Posterior vena cava (tissue), 2 donors: Measurements from ENCODE around the gene BTAF1. TPM values are rescaled to one million over a fixed set of nuclear protein-coding genes. Genes with fewer than 3 reads are reported as not detected.
"Not testable (repeated sequence)": the region's sequence is repeated elsewhere in the genome, so short reads cannot be mapped to it uniquely, and the experiment has no call there.

Experiments used
- DNase-seq: peaks from one replicate; pipeline ENCODE4 v3.0.0-alpha.2; 2020; ENCODE audit warnings: low spot score
- intact Hi-C, 2 donors: fragments of 100-400 bp; cut with DNase I; formaldehyde crosslinking; loops; one replicate each; pipeline versions ENCODE4 v1.14.1 to v1.14.2; 2022 to 2023
- total RNA-seq, 2 donors: library from RNA; stranded (reverse); fragmentation: NEBNext Ultra II Directional; extraction: Animal tissue kit (Norgen Biotek cat#: 25700); gene quantifications; one replicate each; pipeline ENCODE4 v1.2.1, GENCODE V29; 2021
- donor health status: DM: yes; HTN: yes; CAD: no.
- donor health status: DM: yes; HTN: yes; CAD: no.

BTAF1 gene
- total RNA-seq, 2 donors from 2014 or later: 29.4 to 31.1 TPM

GRCh38 chr10:91974960-91975359 lies 51.4 kb downstream of the BTAF1 start:
- intact Hi-C loops: no loop called here
- DNase-seq: no peak

- DNase-seq: no peak
- intact Hi-C loops: no loop called here
Observed at GRCh38 chr10:91975438-91975837, 51.9 kb downstream of the BTAF1 start.

GRCh38 chr10:91976317-91977051 lies 52.9 kb downstream of the BTAF1 start:
- intact Hi-C loops: no loop called here
- no peak for DNase-seq

GRCh38 chr10:91977491-91977890 lies 53.9 kb downstream of the BTAF1 start:
- intact Hi-C loops: no loop called here
- no peak for DNase-seq

- intact Hi-C loops: no loop called here
- DNase-seq: no peak
Observed at GRCh38 chr10:91978585-91978984, 55.0 kb downstream of the BTAF1 start.

- intact Hi-C loops: no loop called here
- no peak for DNase-seq
Observed at GRCh38 chr10:91980319-91980718, 56.7 kb downstream of the BTAF1 start.

GRCh38 chr10:91983416-91983815 lies 59.8 kb downstream of the BTAF1 start:
- intact Hi-C loops: no loop called here
- no peak for DNase-seq

- intact Hi-C loops: no loop called here
- no peak for DNase-seq
Observed at GRCh38 chr10:91987397-91988037, 63.9 kb downstream of the BTAF1 start.

GRCh38 chr10:91992031-91992430 lies 68.5 kb downstream of the BTAF1 start:
- intact Hi-C loops: no loop called here
- DNase-seq: no peak

- DNase-seq: no peak
- intact Hi-C loops: no loop called here
Observed at GRCh38 chr10:91996266-91996665, 72.7 kb downstream of the BTAF1 start.

- intact Hi-C loops: no loop called here
- no peak for DNase-seq
Observed at GRCh38 chr10:92001581-92001980, 78.0 kb downstream of the BTAF1 start.

- no peak for DNase-seq
- intact Hi-C loops: no loop called here
Observed at GRCh38 chr10:92001995-92002394, 78.4 kb downstream of the BTAF1 start.

- DNase-seq: no peak
- intact Hi-C loops: no loop called here
Observed at GRCh38 chr10:92003258-92003657, 79.7 kb downstream of the BTAF1 start.

- DNase-seq: no peak
- intact Hi-C loops: no loop called here
Observed at GRCh38 chr10:92005978-92006377, 82.4 kb downstream of the BTAF1 start.

GRCh38 chr10:92009445-92009844 lies 85.9 kb downstream of the BTAF1 start:
- no peak for DNase-seq
- intact Hi-C loops: no loop called here

GRCh38 chr10:92010047-92010735 lies 86.6 kb downstream of the BTAF1 start:
- DNase-seq: no peak
- intact Hi-C loops: no loop called here

GRCh38 chr10:92011560-92012214 lies 88.1 kb downstream of the BTAF1 start:
- DNase-seq: no peak
- intact Hi-C loops: no loop called here

GRCh38 chr10:92014620-92015019 lies 91.0 kb downstream of the BTAF1 start:
- no peak for DNase-seq
- intact Hi-C loops: no loop called here

- no peak for DNase-seq
- intact Hi-C loops: no loop called here
Observed at GRCh38 chr10:92024700-92025099, 101.1 kb downstream of the BTAF1 start.

GRCh38 chr10:92025340-92025739 lies 101.8 kb downstream of the BTAF1 start:
- DNase-seq, intact Hi-C loops: not testable (repeated sequence)
